ENCODE data around the gene LRRC3.
"Not testable (repeated sequence)": the region's sequence is repeated elsewhere in the genome, so short reads cannot be mapped to it uniquely, and the experiment has no call there.

Gene LRRC3, protein sequence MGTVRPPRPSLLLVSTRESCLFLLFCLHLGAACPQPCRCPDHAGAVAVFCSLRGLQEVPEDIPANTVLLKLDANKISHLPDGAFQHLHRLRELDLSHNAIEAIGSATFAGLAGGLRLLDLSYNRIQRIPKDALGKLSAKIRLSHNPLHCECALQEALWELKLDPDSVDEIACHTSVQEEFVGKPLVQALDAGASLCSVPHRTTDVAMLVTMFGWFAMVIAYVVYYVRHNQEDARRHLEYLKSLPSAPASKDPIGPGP

DNA sequence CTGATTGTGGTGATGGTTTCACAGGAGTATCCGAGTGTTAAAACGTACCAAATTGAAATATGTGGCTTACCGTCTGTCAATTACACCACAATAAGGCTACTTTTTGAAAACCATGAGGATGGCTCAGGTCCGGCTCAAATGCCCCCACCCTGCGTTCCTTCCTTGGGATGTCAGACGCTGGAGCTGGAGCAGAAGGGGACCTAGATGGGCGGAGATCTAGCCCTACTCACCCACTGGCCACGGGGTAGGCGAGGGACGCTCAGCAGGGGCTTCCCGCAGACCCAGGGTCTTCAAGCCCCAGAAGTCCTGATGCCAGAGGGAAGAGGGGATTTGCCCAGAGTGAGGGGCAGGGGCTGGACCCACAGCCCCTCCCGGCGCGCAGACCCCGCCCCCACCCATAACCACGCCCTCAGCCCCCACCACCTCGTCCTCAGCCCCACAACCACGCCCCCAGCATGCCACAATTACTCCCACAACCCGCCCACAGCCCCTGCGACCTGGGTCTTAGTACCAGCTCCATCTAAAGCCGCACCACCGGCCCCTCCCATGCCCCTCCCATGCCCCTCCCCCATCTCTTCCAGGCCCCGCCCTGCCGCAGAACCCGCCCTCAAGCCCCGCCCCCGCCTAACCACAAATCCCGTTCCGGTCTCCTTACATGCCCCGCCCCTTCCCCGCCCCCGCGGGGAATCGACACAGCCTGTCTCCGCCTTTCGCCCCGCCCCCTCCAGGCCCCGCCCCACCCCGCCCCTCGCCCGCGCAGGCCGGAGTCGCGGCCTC lies at the start of gene LRRC3:
Gene LRRC3 (plus strand): TSS at position 764 of the 777 bp plus-strand sequence. CDS start 1,135 bp downstream, outside the sequence.
- in situ Hi-C loops (cut with MboI; ENCODE audit: low sequenced_read_pairs): no loop called here

DNA sequence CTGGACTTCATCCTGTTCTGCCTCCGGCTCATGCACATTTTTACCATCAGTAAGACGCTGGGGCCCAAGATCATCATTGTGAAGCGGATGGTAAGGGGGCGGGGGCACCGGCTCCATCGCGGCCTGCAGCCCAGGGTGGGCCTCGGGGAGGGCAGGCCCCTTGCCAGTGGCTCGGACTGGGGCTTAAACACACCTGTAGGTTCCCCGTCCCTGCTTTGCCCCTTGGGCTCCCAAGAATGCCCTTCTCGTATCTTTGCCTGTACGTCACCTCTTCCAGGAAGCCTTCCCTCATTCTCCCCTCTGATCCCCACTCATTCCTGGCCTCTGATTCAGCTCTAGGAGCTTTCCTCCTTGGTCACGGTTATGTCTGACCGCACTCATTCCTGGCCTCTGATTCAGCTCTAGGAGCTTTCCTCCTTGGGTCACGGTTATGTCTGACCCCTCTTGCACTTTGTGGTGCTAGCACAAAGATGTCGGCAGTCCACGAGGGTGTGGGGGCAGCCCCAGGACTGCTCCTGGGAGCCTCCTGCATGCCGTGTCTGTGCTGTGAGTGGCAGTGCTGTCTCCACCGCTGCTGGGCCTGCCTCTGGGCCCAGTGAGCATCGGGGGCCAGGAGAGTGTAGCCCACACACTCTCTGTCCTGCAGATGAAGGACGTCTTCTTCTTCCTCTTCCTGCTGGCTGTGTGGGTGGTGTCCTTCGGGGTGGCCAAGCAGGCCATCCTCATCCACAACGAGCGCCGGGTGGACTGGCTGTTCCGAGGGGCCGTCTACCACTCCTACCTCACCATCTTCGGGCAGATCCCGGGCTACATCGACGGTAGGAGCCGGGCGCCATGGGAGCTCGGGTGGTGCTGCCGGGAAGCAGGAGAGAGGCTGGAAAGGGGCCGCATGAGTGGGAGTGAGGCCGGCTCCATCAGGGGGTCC lies 49.1 kb upstream of the LRRC3 start:
- in situ Hi-C loops (cut with MboI; ENCODE audit: low sequenced_read_pairs): no loop called here

DNA sequence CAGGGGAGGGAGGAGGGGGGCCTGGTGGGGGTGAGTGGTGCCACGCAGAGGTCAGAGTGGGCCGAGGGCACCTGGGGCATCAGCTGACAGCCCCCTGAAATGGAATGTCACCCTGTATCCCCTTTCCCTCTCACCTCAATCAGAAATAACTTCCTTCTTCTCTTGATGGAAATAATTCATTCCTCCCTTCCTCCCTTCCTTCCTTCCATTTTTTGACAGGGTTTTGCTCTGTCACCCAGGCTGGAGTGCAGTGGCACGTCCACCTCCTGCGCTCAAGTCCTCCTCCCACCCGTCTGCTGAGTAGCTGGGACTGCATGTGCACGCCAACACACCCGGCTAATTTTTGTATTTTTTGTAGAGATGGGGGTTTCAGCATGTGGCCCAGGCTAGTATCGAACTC lies 48.4 kb upstream of the LRRC3 start:
- in situ Hi-C loops (cut with MboI; ENCODE audit: low sequenced_read_pairs): no loop called here

DNA sequence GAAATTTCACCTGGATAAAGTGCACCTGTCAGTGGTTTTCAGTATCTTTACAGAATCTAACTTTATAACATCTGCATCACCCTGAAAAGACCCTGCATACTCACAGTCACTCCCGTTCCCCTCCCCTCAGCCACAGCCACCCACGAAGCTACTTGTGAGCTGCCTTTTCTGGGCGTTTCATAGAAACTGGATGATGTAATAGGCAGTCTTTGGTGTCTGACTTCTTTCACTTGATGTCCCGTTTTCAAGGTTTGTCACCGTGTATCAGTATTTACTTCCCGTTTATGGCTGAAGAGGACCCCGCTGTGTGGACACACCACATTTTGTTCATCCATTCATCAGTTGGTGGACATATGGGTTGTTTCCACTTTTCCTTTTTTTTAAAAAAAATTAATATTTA lies 47.8 kb upstream of the LRRC3 start:
- in situ Hi-C loops (cut with MboI; ENCODE audit: low sequenced_read_pairs): no loop called here

DNA sequence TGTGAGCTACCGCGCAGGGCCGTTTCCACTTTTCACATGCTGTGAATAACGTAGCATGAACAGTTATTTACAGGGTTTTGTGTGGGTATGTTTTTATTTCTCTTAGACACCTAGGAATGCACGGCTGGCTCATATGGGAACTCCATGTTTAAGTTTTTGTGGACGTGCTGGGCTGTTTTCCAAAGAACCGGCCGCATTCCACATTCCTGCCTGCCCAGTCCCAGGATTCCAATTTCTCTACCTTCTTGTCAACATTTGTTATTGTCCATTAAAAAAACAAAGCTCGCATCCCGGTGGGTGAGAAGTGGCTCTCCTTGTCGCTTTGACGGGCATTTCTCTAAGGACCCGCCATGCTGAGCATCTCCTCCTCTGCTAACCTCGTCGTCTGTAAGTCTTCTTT lies 47.1 kb upstream of the LRRC3 start:
- in situ Hi-C loops (cut with MboI; ENCODE audit: low sequenced_read_pairs): no loop called here

DNA sequence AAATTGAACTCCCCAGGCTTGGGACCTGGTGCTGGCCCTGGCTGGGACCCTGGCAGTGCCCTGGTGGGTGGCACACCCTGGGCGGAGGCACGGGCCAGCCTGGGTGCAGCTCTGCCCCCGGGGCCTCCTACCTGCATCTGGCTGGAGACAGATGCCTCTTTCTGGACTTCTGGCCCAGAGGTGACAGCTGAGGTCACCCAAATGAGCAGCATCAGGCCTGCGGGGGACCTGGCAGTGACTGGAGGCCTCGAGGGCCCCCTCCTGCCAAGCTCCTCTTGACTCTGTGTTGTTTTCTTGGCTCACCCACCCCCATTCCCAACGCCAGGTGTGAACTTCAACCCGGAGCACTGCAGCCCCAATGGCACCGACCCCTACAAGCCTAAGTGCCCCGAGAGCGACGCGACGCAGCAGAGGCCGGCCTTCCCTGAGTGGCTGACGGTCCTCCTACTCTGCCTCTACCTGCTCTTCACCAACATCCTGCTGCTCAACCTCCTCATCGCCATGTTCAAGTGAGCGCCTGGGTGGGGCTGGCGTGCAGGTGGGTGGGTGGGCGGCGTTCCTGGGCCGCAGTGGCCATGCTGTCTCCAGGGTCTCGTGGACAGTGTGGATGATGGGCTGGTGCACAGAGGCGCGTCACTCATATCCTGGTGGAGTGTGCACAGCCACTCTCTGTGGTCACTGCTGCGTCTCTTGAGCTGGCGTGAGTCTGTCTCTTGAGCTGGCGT lies 41.6 kb upstream of the LRRC3 start:
- in situ Hi-C loops (cut with MboI; ENCODE audit: low sequenced_read_pairs): no loop called here

DNA sequence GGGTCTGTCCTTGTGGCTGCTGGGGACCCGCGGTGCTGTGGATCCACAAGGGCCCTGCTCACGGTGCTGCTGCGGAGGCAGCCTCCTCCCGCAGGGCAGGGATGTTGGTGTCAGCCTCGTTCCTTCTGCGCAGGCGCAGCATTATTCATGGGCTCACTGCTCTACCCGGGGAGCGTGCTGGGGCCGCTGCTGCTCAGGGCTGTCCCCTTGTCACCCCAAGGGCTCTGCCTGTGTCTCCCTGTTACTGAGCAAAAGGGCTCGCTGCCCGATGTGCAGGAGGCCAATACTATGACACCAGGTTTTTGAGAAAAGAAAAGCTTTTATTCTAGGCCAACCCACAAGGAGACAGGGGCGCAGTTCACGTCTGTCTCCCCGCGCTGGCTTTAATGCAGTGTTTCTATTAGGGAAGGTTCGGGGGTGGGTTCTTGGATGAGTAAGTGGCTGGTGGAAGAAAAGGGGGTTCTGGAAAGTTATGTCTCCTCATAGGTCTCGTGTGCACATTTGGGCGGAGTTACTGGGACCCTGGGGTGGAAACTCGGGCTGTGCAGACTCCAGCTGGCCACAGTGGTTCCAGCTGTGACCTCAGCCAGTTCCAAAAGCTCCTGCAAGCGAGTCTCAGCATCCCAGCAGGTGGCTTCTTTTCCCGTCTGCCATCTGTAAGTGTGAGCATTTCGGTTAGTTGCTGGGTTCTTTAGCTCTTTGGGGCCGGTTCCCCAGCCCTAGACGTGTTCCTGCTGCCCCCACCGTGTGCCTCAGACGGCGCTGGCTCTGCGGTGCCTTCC lies 40.8 kb upstream of the LRRC3 start:
- in situ Hi-C loops (cut with MboI; ENCODE audit: low sequenced_read_pairs): no loop called here

DNA sequence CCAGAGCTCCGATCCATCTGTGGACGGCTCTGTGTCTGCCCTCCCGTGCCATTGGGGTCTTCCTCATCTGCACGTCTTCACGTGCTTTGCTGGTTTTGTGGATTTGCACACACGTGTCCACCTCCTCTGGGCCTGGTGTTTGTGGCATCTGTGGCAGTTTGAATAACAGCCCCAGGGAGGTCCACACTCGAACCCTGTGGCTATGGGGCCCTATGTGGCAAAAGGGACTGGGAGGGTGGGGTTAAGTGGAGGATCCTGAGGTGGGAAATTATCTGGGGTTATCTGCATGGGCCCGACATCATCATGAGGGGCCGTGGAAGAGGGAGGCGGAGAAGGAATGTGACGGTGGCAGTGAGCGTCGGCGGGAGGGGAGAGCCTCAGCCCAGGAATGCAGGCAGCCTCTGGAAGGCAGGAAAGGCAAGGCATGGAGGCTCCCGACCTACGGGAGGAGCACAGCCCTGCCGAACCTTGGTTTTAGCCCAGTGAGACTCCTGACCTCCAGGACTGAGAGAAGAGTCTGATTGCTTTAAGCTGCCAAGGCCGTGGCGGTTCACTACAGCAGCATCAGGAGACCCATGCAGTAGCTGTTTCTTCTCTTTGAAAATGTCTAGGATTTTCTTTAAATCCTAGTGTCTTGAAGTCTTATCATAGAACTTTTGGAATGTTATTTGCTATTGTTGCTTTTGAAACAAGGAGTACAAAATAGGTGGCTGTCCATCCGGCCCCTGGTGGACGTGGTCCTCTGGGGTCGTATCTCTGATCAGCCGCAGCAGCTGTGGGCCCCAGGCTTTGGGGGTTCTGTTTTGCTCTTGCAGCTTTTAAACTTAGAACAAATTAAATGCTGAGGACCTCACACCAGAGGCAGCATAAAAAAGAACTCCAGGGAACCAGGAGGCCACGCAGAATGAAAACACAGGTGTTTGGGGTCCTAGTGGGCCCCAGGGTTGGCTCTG lies 40.0 kb upstream of the LRRC3 start:
- in situ Hi-C loops (cut with MboI; ENCODE audit: low sequenced_read_pairs): no loop called here

DNA sequence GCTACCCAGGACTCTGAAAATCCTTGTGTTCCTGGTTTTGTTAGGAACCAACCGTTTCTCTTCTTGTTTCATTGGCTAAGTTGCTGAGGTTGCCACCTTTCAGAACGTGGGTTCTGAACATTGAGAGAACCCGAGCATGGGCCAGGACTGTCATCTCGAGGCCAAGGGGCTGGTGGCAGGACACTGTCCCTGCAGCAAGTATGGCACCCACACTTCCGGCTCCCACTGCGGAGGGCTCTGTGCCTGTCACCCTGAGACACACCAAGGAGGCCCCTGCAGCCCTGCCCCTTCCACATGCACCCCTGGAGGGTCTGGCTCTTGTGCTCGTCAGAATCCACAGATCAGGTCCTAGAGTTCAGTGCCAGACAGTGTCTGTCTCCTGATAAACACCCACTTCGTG lies 39.1 kb upstream of the LRRC3 start:
- in situ Hi-C loops (cut with MboI; ENCODE audit: low sequenced_read_pairs): no loop called here

DNA sequence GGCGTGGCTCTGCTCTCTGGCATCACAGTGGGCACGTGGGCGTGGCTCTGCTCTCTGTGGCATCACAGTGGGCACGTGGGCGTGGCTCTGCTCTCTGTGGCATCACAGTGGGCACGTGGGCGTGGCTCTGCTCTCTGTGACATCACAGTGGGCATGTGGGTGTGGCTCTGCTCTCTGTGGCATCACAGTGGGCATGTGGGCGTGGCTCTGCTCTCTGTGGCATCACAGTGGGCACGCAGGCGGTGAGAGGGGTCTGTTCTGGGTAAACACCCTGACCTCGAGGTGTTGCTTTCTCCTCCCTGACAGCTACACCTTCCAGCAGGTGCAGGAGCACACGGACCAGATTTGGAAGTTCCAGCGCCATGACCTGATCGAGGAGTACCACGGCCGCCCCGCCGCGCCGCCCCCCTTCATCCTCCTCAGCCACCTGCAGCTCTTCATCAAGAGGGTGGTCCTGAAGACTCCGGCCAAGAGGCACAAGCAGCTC lies 37.6 kb upstream of the LRRC3 start:
- in situ Hi-C loops (cut with MboI; ENCODE audit: low sequenced_read_pairs): not testable (repeated sequence)

DNA sequence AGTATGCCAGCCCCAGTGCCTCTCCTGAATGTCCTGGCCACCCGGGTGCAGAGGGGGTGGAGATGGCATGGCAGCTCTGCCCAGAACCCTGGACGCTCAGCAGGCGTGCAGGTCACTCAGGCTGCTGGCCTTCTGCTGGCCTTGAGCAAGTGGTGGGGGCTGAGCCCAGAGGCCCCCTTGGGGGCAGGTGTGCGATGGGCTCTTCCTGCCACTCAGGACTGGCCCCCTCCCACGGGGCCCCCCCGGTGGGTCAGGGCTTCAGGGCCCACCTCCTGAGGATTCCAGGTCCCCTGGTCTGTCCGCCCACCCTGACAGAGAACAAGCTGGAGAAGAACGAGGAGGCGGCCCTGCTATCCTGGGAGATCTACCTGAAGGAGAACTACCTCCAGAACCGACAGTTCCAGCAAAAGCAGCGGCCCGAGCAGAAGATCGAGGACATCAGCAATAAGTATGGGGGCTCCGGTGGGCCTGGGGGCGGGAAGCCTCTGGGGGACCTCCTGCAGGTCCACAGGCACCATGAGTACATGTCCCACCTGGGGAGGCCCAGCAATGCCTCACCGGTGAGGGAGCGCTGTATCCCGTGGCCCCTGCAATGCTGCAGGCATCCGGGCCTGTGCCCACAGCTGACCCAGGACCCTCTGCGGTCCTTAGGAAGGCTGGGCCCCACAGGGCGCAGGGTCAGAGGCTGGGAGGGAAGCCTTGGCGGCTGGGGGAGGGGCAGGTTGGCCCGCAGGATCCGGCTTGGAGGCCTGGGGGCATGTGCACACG lies 37.0 kb upstream of the LRRC3 start:
- in situ Hi-C loops (cut with MboI; ENCODE audit: low sequenced_read_pairs): no loop called here

DNA sequence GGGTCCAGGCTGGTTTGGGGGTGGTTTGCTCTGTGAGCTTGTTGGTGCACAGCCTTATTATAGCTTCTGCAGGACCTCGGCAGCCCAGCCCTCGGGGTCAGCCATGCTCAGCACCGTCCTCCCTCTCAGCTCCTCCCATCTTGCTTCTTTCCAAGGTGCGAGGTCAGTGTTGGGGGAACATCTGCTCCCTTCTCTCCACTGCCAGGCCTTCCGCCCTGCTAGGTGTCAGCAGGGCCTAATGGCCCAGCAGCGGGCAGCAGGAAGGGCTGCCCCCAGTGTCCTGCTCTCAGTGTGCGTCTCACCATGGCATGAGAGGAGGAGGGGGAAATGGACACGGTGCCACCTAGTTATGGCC lies 36.5 kb upstream of the LRRC3 start:
- in situ Hi-C loops (cut with MboI; ENCODE audit: low sequenced_read_pairs): no loop called here

DNA sequence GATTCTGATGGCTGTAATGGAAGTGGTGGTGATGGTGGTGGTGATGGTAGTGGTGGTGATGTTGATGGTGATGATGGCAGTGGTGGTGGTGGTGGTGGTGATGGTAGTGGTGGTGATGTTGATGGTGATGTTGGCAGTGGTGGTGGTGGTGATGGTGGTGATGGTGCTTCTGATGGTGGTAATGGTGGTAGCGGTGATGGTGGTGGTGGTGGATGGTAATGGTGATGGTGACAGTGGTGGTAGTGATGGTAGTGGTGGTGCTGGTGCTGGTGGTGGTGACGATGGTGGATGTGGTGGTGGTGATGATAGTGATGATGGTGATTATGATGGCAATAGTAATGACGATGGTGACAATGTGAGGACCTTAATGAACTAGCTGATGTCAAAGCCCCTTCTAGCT lies 35.6 kb upstream of the LRRC3 start:
- in situ Hi-C loops (cut with MboI; ENCODE audit: low sequenced_read_pairs): no loop called here

DNA sequence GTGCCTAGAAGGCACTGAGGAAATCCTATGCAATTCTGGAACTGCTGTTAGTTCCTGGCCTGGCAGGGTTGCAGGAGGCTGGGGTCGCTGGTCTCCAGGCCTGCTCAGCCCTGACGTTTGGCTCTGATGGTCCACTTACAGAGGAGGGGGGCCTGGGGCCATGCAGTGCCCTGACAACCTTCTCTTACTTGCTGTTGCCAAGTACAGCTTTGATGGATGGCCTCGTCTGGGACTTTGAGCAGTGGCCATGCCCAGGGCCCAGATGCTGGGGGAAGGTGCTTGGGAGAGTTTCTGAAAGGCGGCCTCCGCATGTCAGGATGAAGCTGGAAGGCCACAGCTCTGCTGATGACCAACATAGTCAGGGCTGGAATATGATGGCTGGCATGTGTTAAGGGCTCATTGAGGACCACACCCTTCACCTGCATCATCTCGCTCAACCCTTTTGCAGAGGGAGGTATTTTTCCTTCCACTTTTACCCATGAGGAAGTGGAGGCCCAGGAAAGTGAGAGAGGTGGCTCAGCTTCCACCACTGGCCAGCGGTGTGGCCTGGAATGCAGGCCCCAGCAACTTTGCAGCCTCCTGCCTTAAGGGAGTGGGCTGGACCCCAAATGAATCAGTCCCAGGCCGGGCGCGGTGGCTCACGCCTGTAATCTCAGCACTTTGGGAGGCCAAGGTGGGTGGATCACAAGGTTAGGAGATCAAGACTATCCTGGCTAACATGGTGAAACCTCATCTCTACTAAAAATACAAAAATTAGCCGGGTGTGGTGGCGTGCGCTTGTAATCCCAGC lies 34.7 kb upstream of the LRRC3 start:
- in situ Hi-C loops (cut with MboI; ENCODE audit: low sequenced_read_pairs): no loop called here

DNA sequence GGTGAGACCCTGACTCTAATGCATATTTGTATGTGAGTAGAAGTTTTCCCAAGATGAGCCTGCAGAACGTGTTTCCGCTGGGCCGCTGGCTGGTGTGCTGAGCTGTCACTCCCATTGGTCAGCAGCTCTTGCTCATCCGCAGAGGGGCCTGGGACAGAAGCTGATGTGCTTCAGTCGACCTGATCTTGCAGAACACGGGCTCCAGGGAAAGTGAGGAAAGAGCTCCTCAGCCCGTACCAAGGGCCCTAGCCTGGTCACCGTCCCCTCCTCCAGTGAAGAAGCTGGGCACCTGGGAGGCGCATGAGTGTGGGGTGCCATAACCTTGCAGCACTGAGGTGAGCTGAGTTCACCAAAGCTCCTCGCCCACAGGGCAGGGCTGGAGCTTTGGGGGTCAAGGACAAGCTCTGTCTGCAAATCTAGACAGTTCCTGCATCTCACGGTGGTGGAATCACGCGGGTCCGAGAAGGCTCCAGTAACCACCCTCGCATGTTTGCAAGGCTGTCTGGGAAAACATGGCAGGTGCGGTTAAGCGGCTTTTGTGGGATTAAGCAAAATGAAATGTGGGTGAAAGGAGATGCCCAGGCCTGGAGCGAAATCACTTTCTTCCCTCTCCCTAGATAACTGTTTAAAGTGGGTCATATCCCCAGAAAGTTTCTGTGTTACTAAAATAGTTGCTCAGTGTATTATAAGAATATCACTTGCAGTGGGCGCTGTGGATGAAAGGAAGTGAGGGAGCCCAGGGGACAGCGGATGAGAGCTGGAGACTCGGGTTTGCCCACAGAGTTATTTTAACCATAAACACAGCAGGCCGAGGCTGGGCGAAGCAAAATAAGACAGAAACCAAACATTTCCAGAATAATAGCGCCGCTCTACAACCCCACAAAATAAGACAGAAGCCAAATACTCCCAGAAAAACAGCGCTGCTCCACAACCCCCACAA lies 33.1 kb upstream of the LRRC3 start:
- in situ Hi-C loops (cut with MboI; ENCODE audit: low sequenced_read_pairs): no loop called here

DNA sequence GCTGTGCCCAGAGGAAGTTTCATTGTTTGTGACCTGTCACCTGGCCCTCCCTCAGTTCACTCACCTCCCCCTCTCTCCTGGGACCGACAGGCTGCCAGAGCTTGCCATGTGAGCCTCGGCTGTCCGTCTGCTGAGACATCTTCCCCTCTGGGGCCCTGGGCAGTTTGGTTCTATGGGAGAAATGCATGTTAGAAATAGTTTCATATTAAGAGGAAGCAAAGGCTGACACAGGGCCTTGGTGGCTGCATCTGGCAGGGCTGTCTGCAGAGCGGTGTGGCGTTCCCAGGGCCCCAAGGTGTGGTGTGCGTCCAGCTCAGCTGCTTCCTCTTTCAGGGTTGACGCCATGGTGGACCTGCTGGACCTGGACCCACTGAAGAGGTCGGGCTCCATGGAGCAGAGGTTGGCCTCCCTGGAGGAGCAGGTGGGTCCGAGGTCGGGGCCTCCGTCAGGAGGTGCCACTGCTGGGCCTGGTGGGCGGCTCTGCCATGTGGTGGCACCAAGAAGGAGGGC lies 31.9 kb upstream of the LRRC3 start:
- in situ Hi-C loops (cut with MboI; ENCODE audit: low sequenced_read_pairs): no loop called here
